HFF-Myc (cell line): Measurements from ENCODE around the gene REPS1.

ENCODE experiments used
- DNase-seq: peaks from one replicate; pipeline ENCODE4 v3.0.0-alpha.2; 2011; ENCODE audit warnings: low read depth; ENCODE audit errors: extremely low read depth
- H3K4me3 ChIP-seq: replicated peaks from 2 replicates; pipeline ENCODE4 v1.5.1; 2011; ENCODE audit warnings: low read depth, mild to moderate bottlenecking, control low read depth, low read length
- TF ChIP-seq, protein P1 (sequence below): IDR thresholded peaks from 2 replicates; pipeline ENCODE4 v1.5.1; 2012; ENCODE audit warnings: mild to moderate bottlenecking, low read depth, low read length, control low read depth; ENCODE audit errors: missing control alignments

Gene REPS1

DNA sequence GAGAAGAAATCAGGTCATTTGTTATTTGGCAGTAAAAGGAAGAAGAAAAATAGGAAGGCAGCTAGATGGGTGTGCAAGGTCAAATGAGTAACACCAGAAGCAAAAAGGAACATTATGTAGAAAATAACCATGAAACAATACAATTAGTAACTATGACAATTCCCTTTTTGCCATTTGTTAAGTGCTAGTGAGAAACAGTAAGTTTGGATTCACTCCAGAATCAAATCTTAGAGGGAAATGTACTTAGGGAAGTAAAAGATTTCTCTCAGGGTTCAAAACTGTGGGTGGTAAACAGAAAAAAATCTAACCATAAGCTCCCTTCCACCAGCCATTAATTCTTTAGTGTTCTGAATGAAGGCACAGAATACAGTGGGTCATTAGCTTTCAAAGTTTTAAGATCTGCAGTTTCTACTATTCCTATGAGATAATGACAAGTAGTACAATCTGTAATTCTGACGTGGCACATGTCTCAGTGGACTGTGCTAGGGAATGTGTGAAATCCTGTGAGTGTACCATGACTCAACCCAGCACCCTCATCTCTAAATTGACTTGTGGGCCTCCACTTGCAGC is 17.1 kb downstream of the REPS1 start:
- H3K4me3 ChIP-seq, result no peak overlapping the region
- TF ChIP-seq, protein P1, sequence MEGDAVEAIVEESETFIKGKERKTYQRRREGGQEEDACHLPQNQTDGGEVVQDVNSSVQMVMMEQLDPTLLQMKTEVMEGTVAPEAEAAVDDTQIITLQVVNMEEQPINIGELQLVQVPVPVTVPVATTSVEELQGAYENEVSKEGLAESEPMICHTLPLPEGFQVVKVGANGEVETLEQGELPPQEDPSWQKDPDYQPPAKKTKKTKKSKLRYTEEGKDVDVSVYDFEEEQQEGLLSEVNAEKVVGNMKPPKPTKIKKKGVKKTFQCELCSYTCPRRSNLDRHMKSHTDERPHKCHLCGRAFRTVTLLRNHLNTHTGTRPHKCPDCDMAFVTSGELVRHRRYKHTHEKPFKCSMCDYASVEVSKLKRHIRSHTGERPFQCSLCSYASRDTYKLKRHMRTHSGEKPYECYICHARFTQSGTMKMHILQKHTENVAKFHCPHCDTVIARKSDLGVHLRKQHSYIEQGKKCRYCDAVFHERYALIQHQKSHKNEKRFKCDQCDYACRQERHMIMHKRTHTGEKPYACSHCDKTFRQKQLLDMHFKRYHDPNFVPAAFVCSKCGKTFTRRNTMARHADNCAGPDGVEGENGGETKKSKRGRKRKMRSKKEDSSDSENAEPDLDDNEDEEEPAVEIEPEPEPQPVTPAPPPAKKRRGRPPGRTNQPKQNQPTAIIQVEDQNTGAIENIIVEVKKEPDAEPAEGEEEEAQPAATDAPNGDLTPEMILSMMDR, result no peak
- peak; percentile 39 for DNase-seq

DNA sequence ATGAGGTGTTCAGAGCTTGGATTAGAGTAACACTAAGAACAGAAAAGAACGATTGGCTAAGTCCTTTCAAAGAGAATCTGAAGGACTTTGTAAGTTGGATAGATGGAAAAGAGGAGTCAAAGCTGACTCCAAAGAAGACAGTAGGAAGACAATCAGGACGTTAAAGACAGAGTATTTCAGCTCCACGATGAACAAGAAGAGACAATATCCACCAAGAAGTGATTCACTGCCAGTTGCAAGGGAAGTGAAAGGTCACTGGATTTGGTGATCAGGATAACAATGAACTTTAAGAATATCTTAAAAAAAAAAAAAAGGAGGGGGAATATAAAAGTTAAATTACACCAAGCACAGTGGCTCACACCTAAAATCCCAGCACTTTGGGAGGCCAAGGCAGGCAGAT is 17.9 kb downstream of the REPS1 start:
- DNase-seq, result no peak
- no peak overlapping the region for H3K4me3 ChIP-seq
- TF ChIP-seq, protein P1, result no peak

DNA sequence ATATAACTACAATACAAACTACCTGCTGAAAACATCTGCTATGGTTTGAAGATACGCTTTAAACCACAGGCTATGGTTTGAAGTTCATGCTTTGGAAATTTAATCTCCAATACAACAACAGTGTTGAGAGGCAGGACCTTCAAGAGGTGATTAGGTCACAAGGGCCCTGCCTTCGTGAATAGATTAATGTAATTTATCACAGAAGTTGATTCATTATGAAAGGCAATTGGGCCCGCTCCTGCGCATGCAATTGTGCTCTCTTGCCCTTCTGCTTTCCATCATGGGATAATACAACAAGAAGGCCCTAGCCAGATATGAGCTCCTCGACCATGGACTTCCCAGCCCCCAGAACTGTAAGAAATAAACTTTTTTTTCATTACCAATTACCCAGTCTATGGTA is 21.2 kb downstream of the REPS1 start:
- no peak for DNase-seq
- TF ChIP-seq, protein P1, result no peak
- H3K4me3 ChIP-seq, result no peak overlapping the region

DNA sequence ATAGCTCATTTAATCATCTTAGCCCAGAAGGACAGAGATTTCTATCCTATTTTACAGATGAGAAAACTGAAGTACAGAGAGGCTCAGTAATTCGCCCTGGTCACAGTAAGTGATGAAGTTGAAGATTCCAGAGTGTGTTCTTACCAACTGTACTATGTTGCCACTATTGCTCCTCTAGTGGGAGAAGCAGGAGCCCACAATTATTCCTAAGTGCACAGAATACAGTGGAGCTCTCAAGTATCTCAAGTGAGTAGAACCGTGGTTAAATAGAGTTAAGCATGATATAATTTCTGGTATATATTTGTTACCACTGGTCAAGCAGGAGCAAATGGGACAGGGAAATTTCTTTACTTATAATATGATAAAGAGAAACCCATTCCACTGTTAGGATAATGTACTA is 22.1 kb downstream of the REPS1 start:
- TF ChIP-seq, protein P1, result no peak
- no peak overlapping the region for H3K4me3 ChIP-seq
- DNase-seq, result no peak

DNA sequence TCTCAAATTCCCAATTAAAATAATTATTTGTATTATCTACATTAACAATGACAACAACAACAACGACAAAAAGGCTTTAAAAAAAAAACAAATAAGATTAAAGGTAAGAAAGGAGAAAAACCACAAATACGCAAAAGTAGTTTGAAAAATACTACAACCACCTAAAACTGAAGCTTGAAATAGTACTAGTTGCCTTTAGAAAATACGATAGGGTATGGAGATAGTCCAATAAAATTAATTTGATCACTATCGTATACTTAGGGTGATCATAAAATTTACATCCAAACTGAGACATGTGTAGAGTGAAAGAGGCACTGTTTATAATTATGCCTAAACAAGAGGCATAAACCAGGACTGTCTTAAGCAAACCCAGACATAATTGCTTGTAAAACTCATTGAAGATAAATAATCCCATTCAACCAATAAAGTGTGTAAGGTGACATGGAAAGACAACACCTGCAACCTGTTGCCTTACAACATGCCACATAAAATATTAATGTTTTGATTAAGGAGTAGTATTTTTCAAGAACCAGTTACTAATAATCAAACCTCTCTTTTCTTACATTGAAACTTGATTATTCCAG is 22.7 kb downstream of the REPS1 start:
- TF ChIP-seq, protein P1, result no peak
- H3K4me3 ChIP-seq, result no peak overlapping the region
- no peak for DNase-seq

DNA sequence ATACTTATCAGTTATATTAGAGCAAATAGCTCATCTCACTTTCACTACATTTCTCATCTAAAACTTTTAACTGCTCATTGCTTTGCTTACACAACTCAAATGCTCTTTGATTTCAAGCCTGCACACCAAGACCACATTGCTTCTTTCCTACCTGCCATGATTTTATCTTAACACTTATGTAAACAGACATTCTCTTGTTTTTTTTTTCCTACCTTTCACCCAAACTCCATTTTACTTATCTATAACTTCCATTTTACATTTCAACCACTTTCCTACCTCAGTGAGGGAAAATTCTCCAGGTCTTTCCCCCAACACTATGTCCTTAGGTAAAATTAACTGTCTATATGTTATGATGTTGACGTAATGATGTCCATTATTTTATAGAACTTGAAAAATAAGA is 24.0 kb downstream of the REPS1 start:
- H3K4me3 ChIP-seq, result no peak overlapping the region
- no peak for DNase-seq

More for the DNA sequence above, 24.0 kb downstream of the REPS1 start:
- TF ChIP-seq, protein P1, result no peak
